Measurements from ENCODE around the gene NANOS1. TPM values are rescaled to one million over a fixed set of nuclear protein-coding genes. Genes with fewer than 3 reads are reported as not detected.

Gene NANOS1
- 1 to 10 TPM in 11 of 12 donors, not detected in 1; 3.6 to 8.7 (median 5.9) TPM for polyA plus RNA-seq (ENCODE audit: insufficient read length in 12 of 12)
- long read RNA-seq, donor 1, full-length matches to known transcripts = 53 of 951 reads
- long read RNA-seq, donor 1, partial matches to known transcripts = 757 of 951 reads
- long read RNA-seq, donor 1, other reads (novel, unspliced or antisense) = 141 of 951 reads
- long read RNA-seq, donor 2, full-length matches to known transcripts = 25 of 401 reads
- long read RNA-seq, donor 2, partial matches to known transcripts = 371 of 401 reads
- long read RNA-seq, donor 2, other reads (novel, unspliced or antisense) = 5 of 401 reads
- long read RNA-seq, donor 3, full-length matches to known transcripts = 22 of 22 reads
- long read RNA-seq, donor 3, partial matches to known transcripts = 0 of 22 reads
- long read RNA-seq, donor 3, other reads (novel, unspliced or antisense) = 0 of 22 reads
- long read RNA-seq, donor 4, full-length matches to known transcripts = 13 of 56 reads
- long read RNA-seq, donor 4, partial matches to known transcripts = 43 of 56 reads
- long read RNA-seq, donor 4, other reads (novel, unspliced or antisense) = 0 of 56 reads
- long read RNA-seq, donor 5 = 0 reads
- long read RNA-seq, donor 6, full-length matches to known transcripts = 17 of 17 reads
- long read RNA-seq, donor 6, partial matches to known transcripts = 0 of 17 reads
- long read RNA-seq, donor 6, other reads (novel, unspliced or antisense) = 0 of 17 reads
- long read RNA-seq, donor 7, full-length matches to known transcripts = 20 of 20 reads
- long read RNA-seq, donor 7, partial matches to known transcripts = 0 of 20 reads
- long read RNA-seq, donor 7, other reads (novel, unspliced or antisense) = 0 of 20 reads
- long read RNA-seq, donor 8, full-length matches to known transcripts = 26 of 360 reads
- long read RNA-seq, donor 8, partial matches to known transcripts = 278 of 360 reads
- long read RNA-seq, donor 8, other reads (novel, unspliced or antisense) = 56 of 360 reads
- long read RNA-seq, donor 9, full-length matches to known transcripts = 20 of 20 reads
- long read RNA-seq, donor 9, partial matches to known transcripts = 0 of 20 reads
- long read RNA-seq, donor 9, other reads (novel, unspliced or antisense) = 0 of 20 reads
- long read RNA-seq, donor 10, full-length matches to known transcripts = 23 of 54 reads
- long read RNA-seq, donor 10, partial matches to known transcripts = 31 of 54 reads
- long read RNA-seq, donor 10, other reads (novel, unspliced or antisense) = 0 of 54 reads
- long read RNA-seq, donor 11, full-length matches to known transcripts = 38 of 38 reads
- long read RNA-seq, donor 11, partial matches to known transcripts = 0 of 38 reads
- long read RNA-seq, donor 11, other reads (novel, unspliced or antisense) = 0 of 38 reads

DNA sequence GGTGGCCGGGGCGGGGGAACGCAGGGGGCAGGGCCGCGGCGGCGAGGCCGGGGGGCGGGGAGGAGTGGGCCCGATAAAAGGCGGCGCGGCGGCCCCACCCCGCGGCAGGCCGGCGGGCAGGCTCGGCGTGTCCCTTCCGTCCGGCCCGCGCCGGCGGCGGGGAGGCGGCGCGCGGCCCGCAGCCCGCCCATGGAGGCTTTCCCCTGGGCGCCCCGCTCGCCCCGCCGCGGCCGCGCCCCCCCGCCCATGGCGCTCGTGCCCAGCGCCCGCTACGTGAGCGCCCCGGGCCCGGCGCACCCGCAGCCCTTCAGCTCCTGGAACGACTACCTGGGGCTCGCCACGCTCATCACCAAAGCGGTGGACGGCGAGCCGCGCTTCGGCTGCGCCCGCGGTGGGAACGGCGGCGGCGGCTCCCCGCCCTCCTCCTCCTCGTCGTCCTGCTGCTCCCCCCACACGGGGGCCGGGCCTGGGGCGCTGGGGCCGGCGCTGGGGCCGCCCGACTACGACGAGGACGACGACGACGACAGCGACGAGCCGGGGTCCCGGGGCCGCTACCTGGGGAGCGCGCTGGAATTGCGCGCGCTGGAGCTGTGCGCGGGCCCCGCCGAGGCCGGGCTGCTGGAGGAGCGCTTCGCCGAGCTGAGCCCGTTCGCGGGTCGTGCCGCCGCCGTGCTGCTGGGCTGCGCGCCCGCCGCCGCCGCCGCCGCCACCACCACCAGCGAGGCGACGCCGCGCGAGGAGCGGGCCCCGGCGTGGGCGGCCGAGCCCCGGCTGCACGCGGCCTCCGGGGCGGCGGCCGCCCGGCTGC lies at the start of gene NANOS1:
TSS of gene NANOS1 (plus strand) at position 102 of the 808 bp plus-strand sequence. CDS start at position 190, 88 bp downstream.
- no peak for DNase-seq

- no peak for DNase-seq
These were observed 49.2 kb upstream of the NANOS1 start for GRCh38 chr10:118980135-118980865.

- DNase-seq = no peak
These were observed 48.6 kb upstream of the NANOS1 start for GRCh38 chr10:118980870-118981269.

DNA sequence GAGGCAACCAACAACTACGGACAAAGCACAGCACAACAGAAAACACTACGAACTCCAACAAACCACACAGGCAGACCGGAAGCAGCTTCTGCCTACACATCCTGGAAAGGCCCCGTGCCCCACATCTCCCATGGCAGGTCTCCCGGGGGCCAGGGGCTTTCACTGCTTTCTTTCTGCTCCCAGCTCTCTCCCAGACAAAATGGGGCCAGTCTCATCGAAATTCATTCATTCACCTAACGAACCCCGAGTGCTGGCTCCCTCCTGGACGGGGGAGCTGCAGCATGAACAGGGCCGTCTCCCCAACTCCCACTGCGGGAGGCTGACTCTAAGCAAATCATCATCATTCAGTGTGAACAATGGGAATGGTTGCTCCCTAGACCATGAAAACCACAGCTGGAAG lies 47.6 kb upstream of the NANOS1 start:
- no peak for DNase-seq

- no peak for DNase-seq
These were observed 47.1 kb upstream of the NANOS1 start for GRCh38 chr10:118982366-118982765.

- no peak for DNase-seq
These were observed 46.3 kb upstream of the NANOS1 start for GRCh38 chr10:118983263-118983662.

DNA sequence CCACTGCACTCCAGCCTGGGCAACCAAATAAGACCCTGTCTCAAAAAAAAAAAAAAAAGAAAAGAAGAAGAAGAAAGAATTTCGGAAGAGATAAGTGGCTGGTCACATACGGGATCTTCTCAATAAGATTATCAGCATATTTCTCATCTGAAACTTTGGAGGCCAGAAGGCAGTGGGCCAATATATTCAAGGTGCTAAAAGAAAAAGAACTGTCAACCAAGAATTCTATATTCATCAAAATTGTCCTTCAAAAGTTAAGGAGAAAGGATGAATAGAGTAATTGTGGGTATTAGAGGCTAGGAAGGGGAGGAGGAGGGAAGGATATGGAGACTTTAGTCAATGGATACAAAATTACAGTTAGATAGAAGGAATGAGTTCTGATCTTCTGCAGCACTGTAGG lies 43.9 kb upstream of the NANOS1 start:
- no peak for DNase-seq

- no peak for DNase-seq
These were observed 42.4 kb upstream of the NANOS1 start for GRCh38 chr10:118986815-118987790.

GRCh38 chr10:118990326-118990725 lies 39.2 kb upstream of the NANOS1 start:
- no peak for DNase-seq

DNA sequence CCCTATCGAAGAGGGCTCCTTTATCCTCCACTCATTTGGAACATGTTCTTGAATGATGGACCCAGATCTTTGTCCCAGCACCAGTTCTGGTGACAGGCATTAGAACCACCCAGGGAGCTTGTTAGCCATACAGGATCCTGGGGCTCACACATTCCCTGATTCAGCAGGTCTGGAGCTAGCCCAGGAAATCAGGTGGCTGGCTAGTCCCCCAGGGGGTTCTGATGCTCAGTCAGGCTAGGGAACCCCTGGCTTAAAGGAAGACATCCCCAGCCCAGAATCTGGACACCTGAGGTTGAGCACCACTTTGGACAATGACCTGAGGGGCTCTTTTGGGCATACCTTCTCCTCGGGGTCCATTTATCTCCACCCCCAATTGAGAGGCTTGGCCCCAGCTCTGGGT lies 37.0 kb upstream of the NANOS1 start:
- no peak for DNase-seq

- no peak for DNase-seq
These were observed 36.3 kb upstream of the NANOS1 start for GRCh38 chr10:118993214-118993613.

GRCh38 chr10:118994321-118994720 lies 35.2 kb upstream of the NANOS1 start:
- DNase-seq = no peak

- DNase-seq = no peak
These were observed 33.8 kb upstream of the NANOS1 start for GRCh38 chr10:118995739-118996138.

- no peak for DNase-seq
These were observed 32.1 kb upstream of the NANOS1 start for GRCh38 chr10:118997379-118997778.

GRCh38 chr10:118998183-118998582 lies 31.3 kb upstream of the NANOS1 start:
- no peak for DNase-seq

DNA sequence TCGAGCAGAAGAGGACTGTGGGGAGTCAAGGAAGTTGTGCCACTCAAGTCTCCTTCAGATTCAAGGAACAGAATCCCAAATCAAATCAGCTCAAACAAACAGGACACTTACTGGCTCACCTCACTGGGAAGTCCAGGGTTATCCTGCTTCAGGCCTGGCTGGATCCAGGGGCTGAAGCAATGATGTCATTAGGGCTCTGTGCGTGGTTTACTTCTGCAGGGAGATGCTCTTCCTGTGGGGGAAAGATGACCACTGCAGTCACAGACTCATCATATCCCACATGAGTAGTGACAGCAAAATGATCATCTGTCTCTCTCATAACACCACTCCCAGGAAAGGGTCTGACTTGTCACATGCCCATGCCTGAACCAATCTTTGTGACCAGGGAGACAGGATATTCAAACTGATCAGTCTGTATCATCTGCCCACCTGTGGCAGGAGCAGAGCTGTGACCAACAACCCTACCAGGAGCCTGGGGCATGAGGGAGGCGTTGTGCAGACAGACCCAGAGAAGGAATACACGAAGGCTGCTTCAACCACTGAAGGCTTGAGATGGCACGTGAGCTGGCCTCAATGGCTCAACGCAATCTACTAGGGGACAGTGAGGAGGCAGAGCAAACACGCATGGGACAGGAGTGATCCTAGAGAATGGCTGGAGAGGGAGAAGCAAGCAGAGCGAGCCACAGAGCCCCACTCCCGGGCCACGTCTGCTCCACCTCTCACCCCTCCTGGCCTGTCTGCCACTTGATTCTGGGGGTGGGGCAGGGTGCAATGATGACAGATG lies 27.6 kb upstream of the NANOS1 start:
- no peak for DNase-seq

GRCh38 chr10:119003572-119004289 lies 25.8 kb upstream of the NANOS1 start:
- no peak for DNase-seq
